Osteoblast (primary cell): ENCODE results near the gene SLC2A5. TPM values are rescaled to one million over a fixed set of nuclear protein-coding genes. Genes with fewer than 3 reads are reported as not detected.

Source experiments
- DNase-seq: peaks from one replicate; pipeline ENCODE4 v3.0.0; 2011; ENCODE audit warnings: low spot score, mixed read lengths; ENCODE audit not compliant: insufficient read length; ENCODE audit errors: missing footprints
- H2AFZ ChIP-seq: 2 replicates; pipeline ENCODE4 v1.6.0; 2011; ENCODE audit warnings: mild to moderate bottlenecking, low read length
- H3K27ac ChIP-seq: 2 replicates; pipeline ENCODE4 v1.5.1; 2011; ENCODE audit warnings: mild to moderate bottlenecking, low read depth, low read length, moderate library complexity
- H3K27me3 ChIP-seq: 2 replicates; pipeline ENCODE4 v1.6.0; 2012; ENCODE audit warnings: mild to moderate bottlenecking, control low read depth, inconsistent platforms, low read length, moderate library complexity; ENCODE audit not compliant: insufficient read depth
- H3K36me3 ChIP-seq: 2 replicates; pipeline ENCODE4 v1.5.1; 2011; ENCODE audit warnings: mild to moderate bottlenecking, low read length, control low read depth, moderate library complexity; ENCODE audit not compliant: insufficient read depth
- H3K4me1 ChIP-seq: 2 replicates; pipeline ENCODE4 v1.5.1; 2011; ENCODE audit warnings: mild to moderate bottlenecking, low read length, control low read depth, moderate library complexity; ENCODE audit not compliant: insufficient read depth
- H3K4me2 ChIP-seq: 2 replicates; pipeline ENCODE4 v1.6.0; 2011; ENCODE audit warnings: mild to moderate bottlenecking, low read length; ENCODE audit not compliant: insufficient read depth
- H3K4me3 ChIP-seq: fragments of 200-600 bp; sonication (generic); 3 replicates; pipeline ENCODE4 v1.5.1; 2012; ENCODE audit warnings: mild to moderate bottlenecking, low read length, inconsistent platforms; ENCODE audit not compliant: insufficient read depth
- H3K79me2 ChIP-seq: 2 replicates; pipeline ENCODE4 v1.6.0; 2012; ENCODE audit warnings: mild to moderate bottlenecking, low read length, control low read depth, inconsistent platforms; ENCODE audit not compliant: insufficient read depth
- H3K9me3 ChIP-seq: 2 replicates; pipeline ENCODE4 v1.5.1; 2011; ENCODE audit warnings: low read depth, low read length, control low read depth
- H4K20me1 ChIP-seq: 2 replicates; pipeline ENCODE4 v1.6.0; 2012; ENCODE audit warnings: mild to moderate bottlenecking, low read length, control low read depth; ENCODE audit not compliant: insufficient read depth
- CTCF ChIP-seq: IDR thresholded peaks from 2 replicates; pipeline ENCODE4 v1.5.1; 2011; ENCODE audit warnings: mild to moderate bottlenecking, low read depth, low read length, moderate library complexity; ENCODE audit errors: extremely low read depth
- total RNA-seq: library from RNA; depleted of rRNA; stranded (reverse); fragments of >200 nt; gene quantifications from 2 replicates; pipeline ENCODE4 v1.2.3, GENCODE V29; 2012

Gene SLC2A5
- total RNA-seq, 1 donor: 22.4 TPM

GRCh38 chr1:9108056-9108665 is 38.7 kb upstream of the SLC2A5 start:
- Histone ChIP-seq H4K20me1 (no peaks in the 10 kb centered on the region), H3K4me3 (no peak overlapping the region), H3K79me2 (no peaks in the 10 kb centered on the region), H3K36me3 (no peaks in the 10 kb centered on the region), H3K27me3 (no peaks in the 10 kb centered on the region), H3K4me2 (no peak overlapping the region), H2AFZ (no peak overlapping the region), H3K4me1 (no peaks in the 10 kb centered on the region), H3K9me3 (no peaks in the 10 kb centered on the region), H3K27ac (no peak overlapping the region)
- DNase-seq: no peak
- no peak for TF ChIP-seq CTCF

- no peak for TF ChIP-seq CTCF
- Histone ChIP-seq H3K4me3 (no peak overlapping the region), H3K79me2 (no peaks in the 10 kb centered on the region), H4K20me1 (no peaks in the 10 kb centered on the region), H3K27ac (no peak overlapping the region), H3K36me3 (no peaks in the 10 kb centered on the region), H2AFZ (no peak overlapping the region), H3K4me2 (no peak overlapping the region), H3K27me3 (no peaks in the 10 kb centered on the region), H3K4me1 (no peaks in the 10 kb centered on the region), H3K9me3 (no peaks in the 10 kb centered on the region)
- peak; percentile 23 for DNase-seq
Observed at GRCh38 chr1:9107136-9107535, 37.7 kb upstream of the SLC2A5 start.

GRCh38 chr1:9106286-9106685 is 36.9 kb upstream of the SLC2A5 start:
- Histone ChIP-seq H3K4me1 (peaks cover 2% of the 10 kb centered on the region), H3K27me3 (no peaks in the 10 kb centered on the region), H3K4me3 (no peak overlapping the region), H3K4me2 (no peak overlapping the region), H3K79me2 (no peaks in the 10 kb centered on the region), H4K20me1 (no peaks in the 10 kb centered on the region), H3K36me3 (no peaks in the 10 kb centered on the region), H3K9me3 (no peaks in the 10 kb centered on the region), H3K27ac (no peak overlapping the region), H2AFZ (no peak overlapping the region)
- TF ChIP-seq CTCF: no peak
- DNase-seq: peak; percentile 70

GRCh38 chr1:9105336-9105867 is 36.0 kb upstream of the SLC2A5 start:
- TF ChIP-seq CTCF: no peak
- Histone ChIP-seq H3K4me3 (no peak overlapping the region), H3K36me3 (no peaks in the 10 kb centered on the region), H3K4me2 (no peak overlapping the region), H4K20me1 (no peaks in the 10 kb centered on the region), H3K27me3 (no peaks in the 10 kb centered on the region), H3K79me2 (no peaks in the 10 kb centered on the region), H3K4me1 (peaks cover 11% of the 10 kb centered on the region), H3K9me3 (no peaks in the 10 kb centered on the region), H3K27ac (no peak overlapping the region), H2AFZ (no peak overlapping the region)
- no peak for DNase-seq
